ENCODE data around the gene TPGS1.

TPGS1 gene

GRCh38 chr19:519449-519865 is 12.2 kb downstream of the TPGS1 start:
- no peak for DNase-seq (ENCODE audit: low spot score)

DNA sequence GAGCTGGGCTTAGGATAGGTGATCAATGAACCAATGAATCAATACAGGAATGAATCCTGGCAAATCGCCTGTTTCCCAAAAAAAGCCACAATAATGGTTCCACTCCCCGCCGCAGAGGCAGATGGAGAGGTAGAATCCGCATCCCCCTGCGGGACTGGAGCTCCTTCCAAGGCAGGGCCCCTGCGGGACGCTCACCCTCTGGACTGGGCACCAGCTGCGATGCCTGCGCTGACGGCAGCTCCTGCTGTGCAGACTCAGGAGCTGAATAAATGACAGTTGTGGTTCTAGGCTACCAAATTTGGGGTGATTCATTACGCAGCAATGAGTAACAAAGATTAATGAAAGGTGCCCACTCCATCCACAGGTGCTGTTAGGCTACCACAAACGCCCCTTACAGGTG is 15.4 kb downstream of the TPGS1 start:
- no peak for DNase-seq (ENCODE audit: low spot score)

DNA sequence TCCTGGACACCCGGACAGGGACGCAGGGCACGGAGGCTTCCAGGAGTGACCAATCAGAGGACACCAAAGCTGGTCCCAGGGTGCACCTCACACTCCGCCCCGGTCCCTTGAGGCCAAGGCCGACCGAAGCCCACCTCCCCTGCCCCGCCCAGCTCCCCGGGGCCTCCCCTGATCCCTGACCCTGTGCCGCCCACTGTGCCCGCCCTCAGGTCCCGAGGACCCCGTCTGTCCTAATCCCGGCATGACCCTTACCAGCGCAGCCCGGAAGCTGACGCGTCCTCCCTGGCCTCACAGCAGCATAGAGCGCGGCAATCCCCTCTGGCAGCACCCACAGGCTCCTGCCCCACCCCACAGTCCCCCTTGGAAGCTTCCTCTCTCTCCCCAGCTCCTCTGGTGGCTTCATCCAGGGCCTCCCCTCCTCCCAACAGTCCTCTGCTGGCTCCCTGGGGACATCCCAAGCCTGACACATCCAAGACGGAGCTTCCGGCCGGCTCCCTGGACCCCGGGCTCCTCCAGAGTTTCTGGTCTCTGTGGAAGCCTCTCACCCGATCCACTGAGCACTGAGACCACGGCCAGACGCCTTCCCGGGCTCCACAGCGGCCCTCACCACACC is 16.9 kb downstream of the TPGS1 start:
- no peak for DNase-seq (ENCODE audit: low spot score)

DNA sequence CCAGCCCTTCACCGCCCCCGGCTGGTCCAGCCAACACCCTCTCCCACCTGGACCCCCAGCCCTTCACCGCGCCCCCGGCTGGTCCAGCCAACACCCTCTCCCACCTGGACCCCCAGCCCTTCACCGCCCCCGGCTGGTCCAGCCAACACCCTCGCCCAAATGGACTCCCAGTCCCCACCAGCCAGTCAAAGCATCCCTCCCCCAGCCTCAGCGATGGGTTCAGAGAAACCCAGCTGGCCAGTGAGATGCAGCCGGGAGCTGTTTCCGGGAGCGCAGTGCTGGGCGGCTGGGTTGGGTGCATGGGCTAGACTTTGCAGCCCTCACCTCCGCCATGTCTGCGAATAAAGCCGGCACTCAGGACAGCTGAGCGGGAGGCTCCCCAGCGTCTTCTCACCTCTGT is 17.7 kb downstream of the TPGS1 start:
- DNase-seq (ENCODE audit: low spot score) = no peak

DNA sequence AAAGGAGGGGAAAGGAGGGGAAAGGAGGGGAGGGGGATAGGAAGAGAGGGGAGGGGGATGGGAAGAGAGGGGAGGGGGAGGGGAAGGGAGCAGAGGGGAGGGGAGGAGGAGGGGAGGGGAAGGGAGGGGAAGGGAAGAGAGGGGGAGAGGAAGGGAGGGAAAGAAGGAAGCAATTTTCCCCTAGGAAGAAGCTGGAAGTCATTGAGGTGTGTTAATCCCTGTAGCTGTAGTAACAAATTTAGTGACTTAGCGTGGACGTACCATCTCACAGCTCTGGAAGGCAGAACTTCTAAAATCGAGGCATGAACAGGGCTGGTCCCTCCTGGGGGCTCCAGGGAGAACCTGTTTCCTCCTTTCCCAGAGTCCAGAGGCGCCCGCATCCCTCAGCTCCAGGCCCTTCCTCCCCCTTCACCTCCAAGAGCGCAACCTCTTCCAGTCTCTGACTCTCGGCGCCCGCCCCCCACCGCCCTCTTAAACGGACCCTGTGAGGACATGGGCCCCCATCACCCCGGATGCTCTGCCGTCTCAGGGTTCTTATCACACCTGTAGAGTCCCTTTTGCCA is 18.6 kb downstream of the TPGS1 start:
- no peak for DNase-seq (ENCODE audit: low spot score)

DNA sequence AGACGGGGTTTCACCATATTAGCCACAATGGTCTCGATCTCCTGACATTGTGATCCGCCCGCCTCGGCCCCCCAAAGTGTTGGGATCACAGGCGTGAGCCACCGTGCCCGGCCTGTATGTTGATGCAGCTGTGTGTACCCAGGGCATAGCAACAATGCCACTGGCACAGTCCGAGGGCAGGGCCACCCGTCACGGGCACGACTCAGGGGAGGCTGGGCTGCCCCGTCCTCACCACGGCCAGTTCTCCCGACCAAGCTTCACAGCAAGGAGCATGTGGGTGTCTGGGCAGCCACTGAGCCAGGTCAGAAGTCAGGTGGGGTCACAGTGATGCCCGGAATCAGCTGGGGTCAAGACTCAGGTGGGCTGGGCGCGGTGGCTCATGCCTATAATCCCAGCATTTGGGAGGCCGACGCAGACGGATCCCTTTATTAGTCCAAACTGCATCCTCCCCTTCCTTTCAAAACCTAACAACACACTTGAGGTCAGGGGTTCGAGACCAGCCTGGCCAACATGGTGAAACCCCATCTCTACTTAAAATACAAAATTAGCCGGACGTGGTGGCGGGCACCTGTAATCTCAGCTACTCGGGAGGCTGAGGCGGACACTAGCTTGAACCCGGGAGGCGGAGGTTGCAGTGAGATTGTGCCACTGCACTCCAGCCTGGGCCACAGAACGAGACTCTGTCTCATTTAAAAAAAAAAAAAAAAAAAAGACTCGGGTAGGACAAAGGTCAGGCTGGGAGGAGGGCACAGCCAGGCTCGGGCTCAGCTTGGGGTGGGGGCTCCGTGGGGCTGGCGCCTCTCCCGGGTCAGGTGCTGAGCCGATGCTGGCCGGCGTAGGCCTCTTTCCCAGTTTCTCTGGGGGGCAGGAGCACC is 23.1 kb downstream of the TPGS1 start:
- no peak for DNase-seq (ENCODE audit: low spot score)

GRCh38 chr19:531009-531752 is 23.9 kb downstream of the TPGS1 start:
- peak; percentile 93 for DNase-seq (ENCODE audit: low spot score)

GRCh38 chr19:531753-532560 is 24.7 kb downstream of the TPGS1 start, which contains the start of gene CDC34:
TSS of gene CDC34 (plus strand) at chr19:531760. CDS start at chr19:531932, 172 bp downstream.
- no peak for DNase-seq (ENCODE audit: low spot score)

DNA sequence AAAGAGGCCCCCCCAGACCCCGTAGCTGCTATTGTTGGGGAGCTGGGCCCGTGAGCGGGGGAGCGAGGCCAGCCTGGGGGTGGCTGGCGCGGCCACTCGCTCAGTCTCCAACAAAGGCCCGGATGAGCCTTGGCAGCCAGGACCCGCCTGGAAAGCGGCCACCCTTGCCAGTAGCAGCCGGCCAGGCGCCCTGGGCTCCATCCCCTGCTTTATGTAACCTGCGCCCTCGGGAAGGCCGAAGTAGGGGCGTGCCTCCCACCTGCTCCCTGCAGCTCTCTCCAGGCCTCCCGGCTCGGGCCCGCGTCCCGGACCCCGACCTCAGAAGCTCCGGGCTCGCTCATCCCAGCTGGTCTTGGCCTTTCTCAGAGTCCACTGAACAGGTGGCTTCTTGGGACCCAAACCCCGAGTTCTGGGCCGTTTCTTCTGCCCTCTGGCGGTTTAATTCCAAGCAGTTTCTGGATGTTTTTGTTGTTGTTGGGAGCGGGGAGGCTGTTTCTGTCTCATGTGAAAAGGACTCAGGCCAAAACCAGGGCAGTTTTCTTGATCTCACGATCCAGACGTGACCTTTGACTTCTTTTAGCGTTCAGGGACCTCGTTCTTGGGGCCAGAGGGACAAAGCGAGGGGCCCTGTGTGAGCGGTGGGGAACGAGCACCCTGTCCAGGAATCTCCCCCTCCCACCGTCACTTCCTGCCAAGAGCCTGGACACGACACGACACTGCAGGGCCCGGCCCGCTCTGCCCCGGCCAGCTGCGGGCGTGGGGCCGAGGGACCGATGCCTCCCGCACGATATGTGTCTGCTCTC is 25.5 kb downstream of the TPGS1 start:
- DNase-seq (ENCODE audit: low spot score) = peak; percentile 79

- no peak for DNase-seq (ENCODE audit: low spot score)
Measured at GRCh38 chr19:533364-534058, 26.2 kb downstream of the TPGS1 start.

DNA sequence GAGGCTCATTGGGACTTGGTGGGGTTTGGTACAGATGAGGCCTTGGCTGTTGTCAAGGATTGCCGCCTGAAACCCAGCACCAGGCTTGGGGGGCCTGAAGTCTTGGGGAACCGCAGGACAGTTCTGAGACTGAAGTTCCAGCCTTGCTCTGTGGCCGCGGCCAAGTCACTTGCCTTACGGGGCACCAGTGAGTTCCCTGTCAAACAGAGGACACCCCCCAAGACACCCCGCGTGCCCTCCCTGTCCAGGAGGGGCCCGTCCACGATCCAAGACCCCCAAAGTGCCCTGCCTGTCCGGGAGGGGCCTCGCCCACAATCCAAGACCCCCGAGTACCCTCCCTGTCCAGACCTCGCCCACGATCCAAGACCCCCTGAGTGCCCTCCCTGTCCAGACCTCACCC is 26.8 kb downstream of the TPGS1 start:
- no peak for DNase-seq (ENCODE audit: low spot score)

DNA sequence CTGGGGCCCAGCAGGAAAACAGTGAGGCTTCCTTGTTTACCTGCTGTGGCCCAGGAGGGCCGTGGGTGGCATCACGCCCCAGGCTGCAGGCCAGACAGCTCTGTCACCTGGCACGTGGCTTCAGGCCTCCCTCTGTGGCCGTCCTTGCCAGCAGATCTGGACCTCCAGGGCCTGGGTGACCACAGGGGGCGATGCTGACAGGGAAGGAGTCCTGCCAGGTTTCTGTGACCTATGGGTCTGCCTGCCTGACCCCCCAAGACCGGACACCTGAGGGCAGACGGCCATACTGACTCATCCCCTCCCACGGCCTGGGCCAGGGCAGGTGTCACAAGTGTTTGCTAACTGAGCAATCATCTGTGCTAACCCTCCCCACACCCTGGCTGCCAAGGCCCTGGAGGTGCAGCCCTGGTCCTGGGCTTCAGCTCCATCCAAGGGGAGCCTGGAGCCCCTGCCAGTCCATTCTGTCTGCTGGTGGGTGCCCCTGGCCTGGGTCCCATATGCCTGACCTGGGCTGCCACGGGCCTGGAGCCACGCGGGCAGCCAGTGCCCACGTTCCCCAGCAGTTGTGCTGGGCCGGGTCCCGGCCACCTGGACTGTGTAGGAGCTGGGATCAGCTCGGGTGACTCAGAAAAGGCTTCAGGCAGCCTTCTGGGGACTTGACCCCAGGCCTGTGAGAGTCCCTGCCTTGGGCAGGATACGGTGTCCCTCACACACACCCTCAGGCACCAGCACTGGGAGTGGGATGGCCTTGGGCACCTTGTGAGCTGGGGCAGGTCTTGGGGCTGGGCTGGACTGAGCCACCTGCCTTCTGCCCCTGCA is 27.9 kb downstream of the TPGS1 start:
- no peak for DNase-seq (ENCODE audit: low spot score)

GRCh38 chr19:536031-536880 is 29.0 kb downstream of the TPGS1 start:
- no peak for DNase-seq (ENCODE audit: low spot score)

DNA sequence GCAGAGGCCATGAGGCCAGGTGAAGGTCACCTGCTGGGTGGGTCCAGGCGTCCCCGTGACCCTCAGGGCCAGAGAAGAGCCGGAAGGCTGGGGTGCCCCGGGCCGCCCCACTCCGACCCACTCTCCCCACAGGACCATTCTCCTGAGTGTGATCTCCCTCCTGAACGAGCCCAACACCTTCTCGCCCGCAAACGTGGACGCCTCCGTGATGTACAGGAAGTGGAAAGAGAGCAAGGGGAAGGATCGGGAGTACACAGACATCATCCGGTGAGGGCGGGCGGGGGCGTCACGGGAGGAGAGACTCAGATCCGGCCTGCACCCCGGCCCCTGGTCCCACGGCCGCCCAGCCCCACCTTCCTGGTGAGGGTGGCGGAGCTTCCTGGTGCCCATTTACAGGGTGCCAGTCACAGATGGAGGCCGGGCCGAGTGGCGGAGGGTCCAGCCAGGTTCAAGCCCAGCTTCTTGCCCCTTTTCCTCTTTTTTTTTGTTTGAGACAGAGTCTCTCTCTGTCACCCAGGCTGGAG is 29.6 kb downstream of the TPGS1 start:
- no peak for DNase-seq (ENCODE audit: low spot score)

DNA sequence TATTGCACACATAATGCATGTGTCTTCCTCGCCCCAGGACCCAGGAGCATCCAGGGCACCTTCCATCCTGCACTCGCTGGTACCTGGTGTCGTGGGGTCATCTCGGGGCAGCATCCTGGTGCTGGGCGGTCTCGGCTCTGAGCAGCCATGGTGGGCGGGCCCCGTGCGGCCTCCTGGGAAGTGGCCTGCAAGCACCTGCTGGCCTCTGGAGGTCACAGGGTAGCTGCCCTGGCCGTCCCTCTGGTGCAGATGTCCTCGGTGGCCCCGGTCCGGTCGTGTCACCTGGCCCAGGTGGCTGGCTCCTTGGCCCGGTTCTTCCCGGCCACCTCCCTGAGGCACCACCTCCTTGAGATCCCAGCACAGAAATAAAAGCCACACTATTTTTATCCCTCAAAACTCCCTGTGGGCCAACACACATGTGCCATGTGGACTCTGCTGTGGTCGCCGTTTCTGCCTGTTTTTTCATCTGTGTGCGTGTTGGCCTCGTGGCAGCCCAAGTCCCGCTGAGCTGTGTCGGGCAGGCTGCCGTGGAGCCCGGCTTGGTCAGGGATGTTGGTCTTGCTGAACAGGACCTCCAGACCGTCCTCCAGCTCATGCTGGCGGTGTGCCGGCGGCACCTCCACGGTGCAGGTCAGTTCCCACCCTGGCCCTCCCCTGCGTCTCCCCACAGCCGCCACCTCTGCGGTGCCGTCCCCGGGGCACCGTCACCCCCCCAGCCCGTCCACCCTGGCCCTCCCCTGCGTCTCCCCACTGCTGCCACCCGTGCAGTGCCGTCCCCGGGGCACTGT is 31.5 kb downstream of the TPGS1 start:
- no peak for DNase-seq (ENCODE audit: low spot score)

DNA sequence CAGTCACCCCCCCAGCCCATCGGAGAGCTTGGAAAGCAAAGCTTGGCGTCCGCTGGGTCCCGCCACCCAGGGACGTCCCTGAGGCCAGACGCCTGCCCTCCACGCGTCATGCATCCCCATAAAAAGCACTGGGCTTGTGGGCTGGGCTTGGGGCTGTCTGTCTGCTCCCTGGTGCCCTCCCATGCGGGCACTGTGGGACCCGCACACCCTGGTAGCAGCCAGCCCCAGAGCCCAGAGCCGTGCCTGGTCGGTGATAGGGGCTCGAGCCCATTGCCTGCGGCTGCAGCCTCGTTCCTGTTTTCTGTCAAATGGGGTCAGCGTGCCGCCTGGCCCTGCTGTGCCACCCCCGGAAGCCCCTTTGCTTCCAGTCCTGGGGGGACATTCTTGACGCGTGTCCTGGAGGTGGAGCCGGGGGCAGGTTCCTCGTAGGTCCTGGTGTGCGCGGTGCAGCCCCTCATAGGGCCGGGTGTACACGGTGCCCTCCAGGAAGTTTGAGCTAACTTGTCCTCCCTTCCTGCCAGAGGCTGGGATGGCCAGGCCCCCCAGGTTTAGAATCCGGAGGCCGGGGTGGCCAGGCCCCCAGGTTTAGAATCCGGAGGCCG is 32.2 kb downstream of the TPGS1 start:
- DNase-seq (ENCODE audit: low spot score) = no peak
